Measurements from ENCODE around the gene DHDDS. TPM values are rescaled to one million over a fixed set of nuclear protein-coding genes. Genes with fewer than 3 reads are reported as not detected.
"Not testable (repeated sequence)": the region's sequence is repeated elsewhere in the genome, so short reads cannot be mapped to it uniquely, and the experiment has no call there.

The DHDDS gene, protein sequence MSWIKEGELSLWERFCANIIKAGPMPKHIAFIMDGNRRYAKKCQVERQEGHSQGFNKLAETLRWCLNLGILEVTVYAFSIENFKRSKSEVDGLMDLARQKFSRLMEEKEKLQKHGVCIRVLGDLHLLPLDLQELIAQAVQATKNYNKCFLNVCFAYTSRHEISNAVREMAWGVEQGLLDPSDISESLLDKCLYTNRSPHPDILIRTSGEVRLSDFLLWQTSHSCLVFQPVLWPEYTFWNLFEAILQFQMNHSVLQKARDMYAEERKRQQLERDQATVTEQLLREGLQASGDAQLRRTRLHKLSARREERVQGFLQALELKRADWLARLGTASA
- polyA plus RNA-seq (ENCODE audit: insufficient read length in 4 of 4): 10 to 100 TPM; 22.7 to 42.2 (median 34.0) TPM

DNA sequence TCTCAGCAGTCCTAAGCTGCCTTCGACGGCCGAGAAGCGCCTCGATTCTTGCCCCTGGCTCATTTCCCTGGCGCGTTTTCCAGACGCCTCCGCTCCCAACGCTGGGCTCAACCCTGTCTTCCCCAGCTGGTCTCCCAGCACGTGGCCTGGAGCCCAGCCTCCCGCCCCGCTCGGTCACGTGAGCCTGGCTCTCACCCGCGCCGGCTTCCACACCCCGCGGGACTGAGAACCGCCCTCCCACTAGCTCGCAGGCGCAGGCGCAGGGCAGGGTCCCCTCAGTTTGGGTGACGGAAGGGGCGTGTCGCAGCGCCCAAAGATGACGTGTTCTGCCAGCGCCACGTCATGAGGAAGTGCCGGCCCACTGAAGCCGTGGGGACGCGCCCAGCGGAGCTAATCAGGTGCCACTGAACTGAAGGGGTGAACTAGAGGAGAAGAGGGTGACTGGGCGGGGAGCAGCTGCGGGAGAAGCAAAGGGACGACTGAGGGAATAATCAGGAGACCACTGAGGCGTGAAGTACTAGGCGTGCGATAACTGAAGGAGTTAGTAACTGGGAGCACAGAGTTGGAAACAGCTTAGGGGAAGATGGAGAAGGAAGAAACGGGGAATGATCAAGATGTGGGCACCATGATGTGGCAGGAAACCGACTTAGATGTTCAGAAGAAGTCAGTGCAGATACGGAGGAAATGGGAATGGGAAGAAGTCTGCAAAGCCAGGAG is at the start of gene DHDDS:
TSS of gene DHDDS (plus strand) at position 343 of the 717 bp plus-strand sequence. CDS start 625 bp downstream, outside the sequence.
- DNase-seq (ENCODE audit: low read depth in 4 of 4, low spot score in 3 of 4): peak; percentile 91 to 95 (median 94)

DNA sequence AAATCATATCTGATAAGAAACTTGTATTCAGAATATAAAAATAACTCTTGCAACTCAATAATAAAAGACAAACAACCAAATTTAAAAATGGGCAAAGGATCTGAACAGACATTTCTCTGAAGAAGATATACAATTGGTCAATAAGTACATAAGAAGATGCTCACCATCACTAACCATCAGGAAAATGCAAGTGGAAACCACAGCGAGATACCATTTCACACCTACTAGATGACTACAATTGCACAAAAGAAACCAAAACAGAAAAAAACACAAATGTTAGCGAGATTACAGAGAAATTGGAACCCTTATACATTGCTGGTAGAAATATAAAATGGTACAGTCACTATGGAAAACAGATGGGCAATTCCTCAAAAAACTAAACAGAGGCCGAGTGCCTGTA is 48.0 kb upstream of the DHDDS start:
- no peak for DNase-seq (ENCODE audit: low read depth in 4 of 4, low spot score in 3 of 4)

DNA sequence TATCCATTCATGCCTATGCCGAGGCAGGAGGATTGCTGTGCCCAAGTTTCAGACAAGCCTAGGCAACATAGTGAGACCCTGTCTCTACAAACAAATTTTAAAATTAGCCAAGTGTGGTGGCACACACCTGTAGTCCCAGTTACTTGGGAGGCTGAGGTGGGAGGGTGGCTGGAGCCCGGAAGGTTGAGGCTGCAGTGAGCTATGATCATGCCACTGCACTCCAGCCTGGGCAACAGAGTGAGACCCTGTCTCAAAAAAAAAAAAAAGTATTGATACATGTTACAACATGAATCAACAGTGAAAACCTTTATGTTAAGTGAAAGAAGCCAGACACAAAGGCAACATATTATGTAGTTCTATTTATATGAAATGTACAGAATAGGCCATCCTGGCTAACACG is 47.1 kb upstream of the DHDDS start:
- DNase-seq (ENCODE audit: low read depth in 4 of 4, low spot score in 3 of 4): not testable (repeated sequence)

DNA sequence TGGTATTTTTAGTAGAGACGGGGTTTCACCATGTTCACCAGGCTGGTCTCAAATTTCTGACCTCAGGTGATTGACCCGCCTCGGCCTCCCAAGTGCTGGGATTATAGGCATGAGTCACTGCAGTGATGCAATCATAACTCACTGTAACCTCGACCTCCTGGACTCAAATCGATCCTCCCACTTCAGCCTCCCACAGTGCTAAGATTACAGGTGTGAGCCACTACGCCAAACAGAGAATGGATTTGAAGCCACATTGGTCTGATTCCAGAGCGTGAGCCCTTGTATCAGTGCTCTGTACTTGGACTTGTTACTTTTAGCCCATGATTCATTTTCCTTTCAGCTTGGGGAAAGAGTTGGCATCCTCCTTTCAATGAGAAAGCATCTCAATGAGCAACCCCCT is 44.7 kb upstream of the DHDDS start:
- no peak for DNase-seq (ENCODE audit: low read depth in 4 of 4, low spot score in 3 of 4)

DNA sequence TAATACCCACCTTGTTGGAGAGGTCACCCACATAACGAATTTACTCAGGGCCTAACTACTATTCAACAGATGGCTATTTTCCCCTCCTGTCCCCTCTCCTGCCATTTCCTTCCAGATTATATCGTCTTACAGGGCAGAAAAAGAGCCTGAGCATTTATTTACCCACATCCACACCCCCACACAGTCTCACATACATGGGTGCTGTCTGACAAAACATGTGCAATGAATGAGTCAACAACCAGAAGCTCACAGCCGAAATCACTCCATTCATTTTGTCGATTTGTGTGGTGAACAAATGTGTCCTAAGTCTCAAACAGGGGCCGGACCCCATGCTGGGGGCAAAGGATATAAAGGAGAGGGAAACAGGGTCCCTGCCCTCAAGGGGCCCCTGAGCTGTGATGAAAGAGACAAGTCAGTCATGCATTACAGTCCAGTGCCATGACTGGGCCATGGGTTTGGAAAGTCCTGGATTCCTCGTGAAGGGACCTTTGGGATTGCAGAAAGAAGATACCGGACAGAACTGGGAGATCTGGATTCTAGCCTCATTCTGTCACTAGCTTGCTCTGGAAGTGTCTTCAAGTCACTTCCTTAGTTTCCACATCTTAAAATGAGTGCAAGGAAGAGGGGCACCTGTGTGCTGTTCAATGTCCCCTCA is 43.2 kb upstream of the DHDDS start:
- DNase-seq (ENCODE audit: low read depth in 4 of 4, low spot score in 3 of 4): no peak

DNA sequence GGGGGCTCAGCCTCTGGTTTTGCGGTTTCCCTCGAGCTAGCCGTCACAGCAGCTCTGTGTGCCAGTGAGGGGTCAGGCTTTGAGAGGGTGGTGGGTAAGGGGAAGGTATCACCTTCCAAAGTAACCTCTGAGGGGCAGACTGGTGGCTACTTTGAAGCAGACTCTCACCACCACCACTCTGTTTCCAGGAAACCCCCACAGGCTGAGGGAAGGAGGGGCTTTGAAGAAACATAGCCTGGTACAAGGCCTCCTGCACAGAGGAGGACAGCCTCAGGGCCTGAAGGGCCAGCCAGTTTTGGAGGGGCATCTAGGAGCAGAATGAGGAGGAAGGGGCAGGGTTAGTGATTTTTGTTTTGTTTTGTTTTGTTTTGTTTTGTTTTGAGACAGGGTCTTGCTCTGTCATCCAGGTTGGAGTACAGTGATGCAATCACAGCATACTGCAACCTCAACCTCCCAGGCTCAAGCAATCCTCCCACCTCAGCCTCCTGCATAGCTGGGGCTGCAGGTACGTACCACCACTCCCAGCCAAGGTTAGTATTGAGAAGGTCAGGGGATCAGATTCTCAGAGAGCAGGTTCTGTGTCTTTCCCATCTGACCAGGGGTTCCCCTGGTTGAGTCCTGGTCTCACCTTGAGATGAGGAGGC is 42.4 kb upstream of the DHDDS start:
- no peak for DNase-seq (ENCODE audit: low read depth in 4 of 4, low spot score in 3 of 4)

DNA sequence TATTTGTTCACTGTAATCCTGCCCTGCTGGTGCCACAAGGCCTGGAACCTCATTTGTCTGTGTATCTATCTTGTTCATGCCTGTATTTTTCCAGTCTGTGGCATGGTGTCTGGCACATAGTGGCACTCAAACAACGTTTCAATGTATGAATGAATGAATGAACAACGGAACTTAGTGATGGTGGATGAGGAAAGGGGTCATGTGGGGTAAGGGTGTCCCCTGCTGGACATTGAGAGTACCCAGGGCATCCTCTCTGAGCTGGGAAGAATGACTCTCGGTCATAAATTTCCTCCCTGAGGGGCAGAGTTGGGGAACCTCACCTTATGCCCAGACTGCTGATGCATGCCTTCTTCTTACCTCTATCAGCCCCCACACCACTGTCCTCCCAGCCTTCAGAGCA is 40.7 kb upstream of the DHDDS start:
- DNase-seq (ENCODE audit: low read depth in 4 of 4, low spot score in 3 of 4): no peak

DNA sequence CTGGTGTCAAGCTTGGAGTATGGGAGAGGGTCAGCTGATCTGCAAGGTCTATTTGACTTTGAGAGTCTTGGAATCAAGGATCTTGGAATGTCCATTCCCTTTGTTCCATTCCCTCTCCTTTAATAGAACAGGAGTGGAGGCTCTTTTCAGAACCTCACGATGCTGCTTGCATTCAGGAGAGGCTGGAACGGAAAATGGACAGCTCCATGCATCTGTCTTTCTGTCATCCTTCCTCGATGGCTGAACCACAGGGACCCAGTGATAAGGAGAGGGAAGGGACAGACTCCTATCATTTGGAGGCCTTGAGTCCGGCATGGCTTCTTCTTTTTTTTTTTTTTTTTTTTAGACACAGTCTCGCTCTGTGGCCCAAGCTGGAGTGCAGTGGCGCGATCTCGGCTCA is 36.4 kb upstream of the DHDDS start:
- no peak for DNase-seq (ENCODE audit: low read depth in 4 of 4, low spot score in 3 of 4)

DNA sequence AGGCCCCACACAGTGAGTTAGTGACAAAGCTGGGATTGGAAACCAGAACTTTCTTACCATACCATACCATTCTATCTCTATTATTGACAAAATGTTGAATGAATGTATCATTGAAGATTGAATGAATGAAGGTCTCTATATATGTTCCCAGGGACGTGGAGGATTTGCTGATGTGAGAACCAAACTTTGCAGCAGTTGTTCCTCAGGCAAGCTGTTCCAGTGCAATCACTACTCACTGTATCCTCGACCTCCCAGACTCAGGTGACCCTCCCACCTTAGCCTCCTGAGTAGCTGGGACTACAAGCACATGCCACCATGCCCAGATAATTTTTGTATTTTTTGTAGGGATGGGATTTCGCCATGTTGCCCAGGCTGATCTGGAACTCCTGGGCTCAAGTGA is 33.1 kb upstream of the DHDDS start:
- no peak for DNase-seq (ENCODE audit: low read depth in 4 of 4, low spot score in 3 of 4)

DNA sequence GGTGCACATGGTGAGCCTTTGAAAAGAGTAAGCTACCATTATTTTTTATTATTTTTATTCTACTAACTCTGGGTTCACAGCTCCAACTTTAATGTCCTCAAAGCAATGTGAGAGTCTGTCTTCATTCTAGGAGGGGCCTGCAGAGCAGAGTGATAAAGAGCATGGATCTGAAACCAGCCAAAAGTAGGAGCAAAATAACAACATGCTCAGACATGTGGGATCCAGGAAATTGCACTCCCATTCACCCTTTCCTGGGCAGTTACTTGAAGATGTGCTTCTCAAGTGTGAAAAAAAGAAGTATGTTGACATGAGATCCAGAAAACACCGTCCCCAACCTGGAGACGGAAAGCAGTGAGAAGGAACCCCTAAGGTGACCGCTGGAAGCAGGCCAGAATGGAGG is 30.2 kb upstream of the DHDDS start:
- no peak for DNase-seq (ENCODE audit: low read depth in 4 of 4, low spot score in 3 of 4)

DNA sequence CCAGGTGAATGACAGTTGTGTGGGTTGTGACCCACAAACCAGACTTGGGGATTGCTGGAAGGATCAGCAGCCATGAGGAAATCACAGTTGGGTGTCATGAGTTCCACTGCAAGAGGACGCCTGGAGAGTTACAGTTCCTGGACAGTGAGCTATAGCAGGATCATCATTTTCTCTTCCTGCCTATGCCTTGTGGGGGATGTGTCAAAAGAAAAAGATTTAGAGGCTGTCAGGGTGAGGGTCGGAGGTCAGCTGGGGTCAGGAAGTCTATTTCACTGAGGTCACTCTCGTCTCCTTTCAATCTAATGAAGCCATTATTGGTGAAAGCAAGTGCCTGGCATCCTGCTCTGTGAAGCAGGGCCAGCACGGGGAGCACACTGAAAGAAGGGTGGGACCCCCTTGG is 28.5 kb upstream of the DHDDS start:
- DNase-seq (ENCODE audit: low read depth in 4 of 4, low spot score in 3 of 4): no peak

DNA sequence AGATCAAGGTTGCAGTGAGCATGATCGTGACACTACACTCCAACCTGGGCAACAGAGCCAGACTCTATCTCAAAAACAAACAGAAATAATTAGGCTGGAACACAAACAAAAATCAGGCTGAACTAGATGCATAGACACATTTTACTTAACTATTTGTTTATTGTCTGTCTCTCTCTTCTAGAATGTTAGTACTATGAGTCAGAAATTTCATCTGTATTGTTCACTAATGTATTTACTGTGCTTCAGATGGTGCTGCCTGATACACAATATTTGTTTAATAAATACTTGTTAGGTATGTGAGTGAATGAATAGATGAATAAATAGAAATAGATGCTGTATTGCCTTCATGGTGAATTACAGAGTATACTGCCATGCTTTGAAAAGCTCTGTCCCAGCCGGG is 27.5 kb upstream of the DHDDS start:
- no peak for DNase-seq (ENCODE audit: low read depth in 4 of 4, low spot score in 3 of 4)

DNA sequence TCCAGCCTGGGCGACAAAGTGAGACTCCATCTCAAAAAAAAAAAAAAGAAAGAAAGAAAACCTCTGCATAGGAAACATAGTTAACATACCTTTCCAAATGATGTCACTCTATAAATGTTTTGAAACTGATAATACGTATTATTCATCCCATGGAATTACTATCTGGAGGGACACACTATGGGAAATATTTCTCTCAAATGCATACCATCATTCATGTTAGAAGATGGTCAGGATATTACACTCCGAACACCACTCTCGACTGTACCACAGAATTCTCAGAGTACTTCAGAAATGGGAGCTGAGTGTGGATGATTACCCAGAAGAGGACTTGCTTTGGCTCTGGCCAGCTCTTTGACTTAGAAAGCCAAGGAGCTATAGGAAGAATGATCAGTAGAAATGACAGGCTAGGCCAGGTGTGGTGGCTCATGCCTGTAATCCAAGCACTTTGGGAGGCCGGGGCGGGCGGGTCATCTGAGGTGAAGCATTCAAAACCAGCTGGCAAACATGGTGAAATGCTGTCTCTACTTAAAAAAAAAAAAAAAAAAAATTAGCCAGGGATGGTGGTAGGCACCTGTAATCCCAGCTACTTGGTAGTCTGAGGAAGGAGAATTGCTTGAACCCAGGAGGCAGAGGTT is 26.7 kb upstream of the DHDDS start:
- DNase-seq (ENCODE audit: low read depth in 4 of 4, low spot score in 3 of 4): no peak

DNA sequence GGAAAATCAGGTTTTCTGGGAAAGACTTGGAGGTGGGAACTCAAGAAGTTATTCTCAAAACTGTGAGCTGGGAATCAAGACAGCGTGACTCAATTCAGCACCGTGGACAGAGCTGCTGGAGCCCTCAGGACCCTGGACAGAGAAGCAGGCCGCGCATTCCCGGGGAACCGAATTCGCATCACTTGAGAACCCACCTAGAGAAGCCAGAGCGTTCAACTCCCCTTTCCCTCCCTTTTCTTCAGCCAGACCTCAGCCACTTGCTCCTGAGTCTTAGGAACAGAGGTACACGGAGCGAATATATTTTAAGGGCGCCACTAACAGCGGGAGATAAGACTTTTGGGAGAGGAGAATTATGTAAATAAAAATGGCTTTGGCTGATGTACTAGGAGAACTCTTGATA is 23.5 kb upstream of the DHDDS start:
- DNase-seq (ENCODE audit: low read depth in 4 of 4, low spot score in 3 of 4): peak; percentile 67 to 85 (median 74)

DNA sequence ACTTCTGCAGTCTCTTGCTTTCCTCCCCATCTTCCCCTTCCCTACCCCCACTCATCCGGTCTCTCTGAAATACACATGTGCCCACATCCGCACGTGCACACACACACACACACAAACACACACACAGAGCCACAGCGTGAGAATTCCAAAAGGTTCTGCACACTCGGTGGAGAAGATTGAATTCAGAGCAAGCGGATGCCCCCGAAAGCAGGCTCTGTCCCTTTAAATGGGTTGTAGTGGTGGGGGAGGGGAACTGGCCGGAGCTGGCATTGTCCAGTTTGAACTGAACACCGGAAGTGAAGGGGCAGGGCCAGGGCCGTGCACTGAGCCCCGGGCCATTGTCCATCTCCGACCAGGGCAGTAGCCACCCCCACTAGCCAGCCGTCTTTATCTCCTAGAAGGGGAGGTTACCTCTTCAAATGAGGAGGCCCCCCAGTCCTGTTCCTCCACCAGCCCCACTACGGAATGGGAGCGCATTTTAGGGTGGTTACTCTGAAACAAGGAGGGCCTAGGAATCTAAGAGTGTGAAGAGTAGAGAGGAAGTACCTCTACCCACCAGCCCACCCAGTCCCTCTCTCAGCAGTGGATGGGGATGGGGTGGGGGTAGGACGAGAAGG is 22.8 kb upstream of the DHDDS start:
- no peak for DNase-seq (ENCODE audit: low read depth in 4 of 4, low spot score in 3 of 4)

DNA sequence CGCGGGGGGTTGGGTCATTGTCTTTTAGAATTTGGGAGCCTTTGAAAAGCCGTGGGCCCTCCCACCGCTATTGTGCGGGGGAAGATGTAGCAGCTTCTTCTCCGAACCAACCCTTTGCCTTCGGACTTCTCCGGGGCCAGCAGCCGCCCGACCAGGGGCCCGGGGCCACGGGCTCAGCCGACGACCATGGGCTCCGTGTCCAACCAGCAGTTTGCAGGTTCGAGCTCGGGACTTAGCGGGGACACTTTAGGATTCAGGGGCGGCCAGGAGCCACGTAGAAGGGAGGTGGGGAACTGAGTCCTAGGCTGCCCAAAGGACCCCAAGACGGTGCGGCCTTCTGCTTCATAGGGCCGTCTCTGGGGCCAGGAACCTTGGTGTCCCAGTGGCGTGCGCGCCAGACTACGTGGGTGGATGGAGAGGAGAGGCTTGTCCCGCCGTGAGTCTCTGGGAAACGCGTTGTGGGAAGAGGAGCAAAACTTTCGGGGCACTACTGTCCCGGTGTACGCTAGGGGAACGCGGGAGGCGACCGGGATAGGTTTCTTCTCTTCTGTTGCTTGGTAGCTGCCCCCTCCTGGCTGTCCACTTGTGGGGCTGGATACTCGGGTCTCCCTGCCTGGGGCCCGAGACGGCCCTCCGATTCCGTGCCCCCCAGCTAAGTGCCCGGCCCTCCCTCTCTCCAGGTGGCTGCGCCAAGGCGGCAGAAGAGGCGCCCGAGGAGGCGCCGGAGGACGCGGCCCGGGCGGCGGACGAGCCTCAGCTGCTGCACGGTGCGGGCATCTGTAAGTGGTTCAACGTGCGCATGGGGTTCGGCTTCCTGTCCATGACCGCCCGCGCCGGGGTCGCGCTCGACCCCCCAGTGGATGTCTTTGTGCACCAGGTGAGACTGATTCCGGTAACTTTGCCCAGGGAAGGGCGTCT is 21.2 kb upstream of the DHDDS start, which contains the start of gene LIN28A:
TSS of gene LIN28A (plus strand) at position 112 of the 918 bp plus-strand sequence. CDS start at position 187, 75 bp downstream.
- no peak for DNase-seq (ENCODE audit: low read depth in 4 of 4, low spot score in 3 of 4)

DNA sequence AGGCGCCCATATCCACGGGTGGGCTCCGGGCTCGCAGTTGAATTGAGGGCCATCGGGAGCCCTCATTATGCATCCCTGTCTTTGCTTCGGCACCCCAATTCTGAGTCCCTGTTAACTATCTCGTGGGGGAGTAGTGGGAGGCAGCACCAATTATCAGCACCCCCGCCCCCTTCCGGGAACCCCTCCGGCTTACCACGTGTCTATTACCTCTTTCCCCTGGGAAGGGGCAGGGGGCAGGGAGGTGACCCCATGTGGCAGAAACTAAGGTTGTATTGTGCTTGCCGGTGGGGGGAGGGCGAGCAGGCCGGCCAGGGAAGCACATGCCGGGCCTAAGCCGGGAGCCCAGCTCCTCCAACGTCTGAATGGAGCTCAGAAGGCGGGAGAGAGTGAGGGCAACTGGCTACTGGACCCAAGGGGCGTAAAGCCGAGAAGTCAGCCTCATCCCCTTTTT is 20.5 kb upstream of the DHDDS start:
- no peak for DNase-seq (ENCODE audit: low read depth in 4 of 4, low spot score in 3 of 4)

DNA sequence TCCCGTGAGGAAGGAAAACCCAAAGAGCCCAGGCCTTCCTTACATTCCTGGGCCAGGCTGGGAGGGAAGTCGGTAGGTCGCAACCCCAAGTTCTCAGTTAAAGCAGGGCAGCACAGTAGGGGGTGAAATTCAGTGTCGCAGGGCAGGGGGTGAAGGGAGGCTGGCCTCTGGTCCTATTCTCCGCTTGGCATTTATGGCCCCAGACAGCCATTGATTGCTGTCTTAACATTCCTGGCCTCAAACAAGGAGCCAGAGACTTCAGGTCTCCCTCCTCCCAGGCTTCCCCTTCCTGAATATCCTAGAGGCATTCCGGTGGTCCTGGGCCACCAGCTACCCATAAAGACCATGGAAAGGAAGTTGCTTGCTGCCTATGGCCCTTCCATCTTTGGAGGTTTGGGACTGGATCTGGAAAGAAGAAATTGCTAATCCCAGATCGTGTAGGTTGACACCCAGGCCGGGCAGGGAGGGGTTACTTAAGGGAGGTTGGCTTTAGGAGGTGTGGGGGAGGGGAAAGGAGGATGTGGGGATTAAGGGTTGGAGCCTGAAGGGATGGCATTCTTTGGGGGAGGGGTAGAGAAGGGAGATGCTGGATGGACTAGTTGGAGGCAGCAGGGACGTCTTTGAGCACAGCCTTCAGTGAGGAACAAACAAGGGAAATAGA is 19.8 kb upstream of the DHDDS start:
- no peak for DNase-seq (ENCODE audit: low read depth in 4 of 4, low spot score in 3 of 4)
